Lower leg skin (tissue), 3 donors: ENCODE measurements around the gene SLC45A2.

Experiments used
- POLR2A ChIP-seq, 2 donors: fragments of 450-650 bp; IDR thresholded peaks; one replicate each; pipeline ENCODE4 v1.6.1; 2016 to 2017; ENCODE audit warnings: antibody characterized with exemption in 2 of 2, mild to moderate bottlenecking in 1 of 2, moderate library complexity in 1 of 2
- TF ChIP-seq, protein P1 (sequence below), 3 donors: fragments of 450-650 bp; IDR thresholded peaks; one replicate each; pipeline ENCODE4 v1.5.1; 2016; ENCODE audit warnings: antibody characterized with exemption in 3 of 3, mild to moderate bottlenecking in 3 of 3, moderate library complexity in 2 of 3

DNA sequence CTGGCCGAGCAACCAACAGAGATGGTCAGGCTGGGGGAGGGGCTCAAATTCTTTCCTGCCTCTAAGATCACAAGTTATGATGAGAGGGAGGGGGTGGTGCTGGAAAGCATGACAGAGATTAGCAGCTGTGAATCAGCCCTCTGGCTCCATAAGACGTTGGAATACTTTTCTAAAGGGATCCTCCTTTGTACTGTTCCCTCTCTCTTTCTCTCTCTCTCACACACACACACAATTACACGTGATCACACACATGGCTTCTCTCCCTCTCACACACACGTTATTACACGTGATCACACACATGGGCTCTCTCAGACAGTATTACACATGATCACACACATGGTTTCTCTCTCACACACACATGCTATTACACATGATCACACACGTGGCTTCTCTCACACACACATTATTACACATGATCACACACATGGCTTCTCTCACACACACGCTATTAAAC is at the start of gene SLC45A2:
- TF ChIP-seq, protein P1, sequence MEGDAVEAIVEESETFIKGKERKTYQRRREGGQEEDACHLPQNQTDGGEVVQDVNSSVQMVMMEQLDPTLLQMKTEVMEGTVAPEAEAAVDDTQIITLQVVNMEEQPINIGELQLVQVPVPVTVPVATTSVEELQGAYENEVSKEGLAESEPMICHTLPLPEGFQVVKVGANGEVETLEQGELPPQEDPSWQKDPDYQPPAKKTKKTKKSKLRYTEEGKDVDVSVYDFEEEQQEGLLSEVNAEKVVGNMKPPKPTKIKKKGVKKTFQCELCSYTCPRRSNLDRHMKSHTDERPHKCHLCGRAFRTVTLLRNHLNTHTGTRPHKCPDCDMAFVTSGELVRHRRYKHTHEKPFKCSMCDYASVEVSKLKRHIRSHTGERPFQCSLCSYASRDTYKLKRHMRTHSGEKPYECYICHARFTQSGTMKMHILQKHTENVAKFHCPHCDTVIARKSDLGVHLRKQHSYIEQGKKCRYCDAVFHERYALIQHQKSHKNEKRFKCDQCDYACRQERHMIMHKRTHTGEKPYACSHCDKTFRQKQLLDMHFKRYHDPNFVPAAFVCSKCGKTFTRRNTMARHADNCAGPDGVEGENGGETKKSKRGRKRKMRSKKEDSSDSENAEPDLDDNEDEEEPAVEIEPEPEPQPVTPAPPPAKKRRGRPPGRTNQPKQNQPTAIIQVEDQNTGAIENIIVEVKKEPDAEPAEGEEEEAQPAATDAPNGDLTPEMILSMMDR (IDR thresholded peaks at IDR 0.05) = no peak
- no peak for TF ChIP-seq POLR2A (IDR thresholded peaks at IDR 0.05)
